ENCODE measurements around the gene OR6B2. TPM values are rescaled to one million over a fixed set of nuclear protein-coding genes. Genes with fewer than 3 reads are reported as not detected.

Gene OR6B2
- total RNA-seq, 1 donor from 2014 or later = not detected

DNA sequence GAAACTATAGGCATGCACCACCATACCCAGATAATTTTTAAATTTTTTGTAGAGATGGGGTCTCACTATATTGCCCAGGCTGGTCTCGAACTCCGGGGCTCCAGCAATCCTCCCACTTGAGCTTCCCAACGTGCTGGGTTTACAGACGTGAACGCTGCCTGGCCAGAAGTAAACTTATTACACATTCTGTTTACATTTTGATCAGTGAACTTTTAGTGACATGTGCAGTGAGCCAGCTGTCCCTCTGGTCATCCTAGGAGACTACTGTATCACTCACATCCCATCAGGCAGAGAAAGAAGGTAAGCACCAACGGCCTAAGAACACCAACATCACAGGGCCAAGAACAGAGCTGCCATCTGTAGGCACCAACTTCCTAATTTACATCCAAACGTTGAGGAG, 27.2 kb downstream of the OR6B2 start:
- Histone ChIP-seq H3K9me3 (no peaks in the 10 kb centered on the region), H3K27me3 (ENCODE audit: low read depth) (no peaks in the 10 kb centered on the region), H3K36me3 (peaks cover 100% of the 10 kb centered on the region), H3K4me1 (no peaks in the 10 kb centered on the region), H3K4me3 (no peak overlapping the region), H3K27ac (no peak overlapping the region)
- intact Hi-C loops (cut with DNase I) = no loop called here
- ATAC-seq (no peak), DNase-seq (no peak)
- TF ChIP-seq, protein P1, sequence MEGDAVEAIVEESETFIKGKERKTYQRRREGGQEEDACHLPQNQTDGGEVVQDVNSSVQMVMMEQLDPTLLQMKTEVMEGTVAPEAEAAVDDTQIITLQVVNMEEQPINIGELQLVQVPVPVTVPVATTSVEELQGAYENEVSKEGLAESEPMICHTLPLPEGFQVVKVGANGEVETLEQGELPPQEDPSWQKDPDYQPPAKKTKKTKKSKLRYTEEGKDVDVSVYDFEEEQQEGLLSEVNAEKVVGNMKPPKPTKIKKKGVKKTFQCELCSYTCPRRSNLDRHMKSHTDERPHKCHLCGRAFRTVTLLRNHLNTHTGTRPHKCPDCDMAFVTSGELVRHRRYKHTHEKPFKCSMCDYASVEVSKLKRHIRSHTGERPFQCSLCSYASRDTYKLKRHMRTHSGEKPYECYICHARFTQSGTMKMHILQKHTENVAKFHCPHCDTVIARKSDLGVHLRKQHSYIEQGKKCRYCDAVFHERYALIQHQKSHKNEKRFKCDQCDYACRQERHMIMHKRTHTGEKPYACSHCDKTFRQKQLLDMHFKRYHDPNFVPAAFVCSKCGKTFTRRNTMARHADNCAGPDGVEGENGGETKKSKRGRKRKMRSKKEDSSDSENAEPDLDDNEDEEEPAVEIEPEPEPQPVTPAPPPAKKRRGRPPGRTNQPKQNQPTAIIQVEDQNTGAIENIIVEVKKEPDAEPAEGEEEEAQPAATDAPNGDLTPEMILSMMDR (IDR thresholded peaks at IDR 0.05) = no peak

- intact Hi-C loops (cut with DNase I) = no loop called here
- ATAC-seq (no peak), DNase-seq (no peak)
- H3K27me3 ChIP-seq (ENCODE audit: low read depth) = no peaks in the 10 kb centered on the region
- no peak overlapping the region for H3K4me3 ChIP-seq
- peaks cover 95% of the 10 kb centered on the region for H3K36me3 ChIP-seq
- no peaks in the 10 kb centered on the region for H3K4me1 ChIP-seq
- H3K9me3 ChIP-seq = no peaks in the 10 kb centered on the region
- no peak overlapping the region for H3K27ac ChIP-seq
- TF ChIP-seq, protein P1 (IDR thresholded peaks at IDR 0.05) = no peak
Observed at GRCh38 chr2:240000671-240001070, 29.6 kb downstream of the OR6B2 start.

DNA sequence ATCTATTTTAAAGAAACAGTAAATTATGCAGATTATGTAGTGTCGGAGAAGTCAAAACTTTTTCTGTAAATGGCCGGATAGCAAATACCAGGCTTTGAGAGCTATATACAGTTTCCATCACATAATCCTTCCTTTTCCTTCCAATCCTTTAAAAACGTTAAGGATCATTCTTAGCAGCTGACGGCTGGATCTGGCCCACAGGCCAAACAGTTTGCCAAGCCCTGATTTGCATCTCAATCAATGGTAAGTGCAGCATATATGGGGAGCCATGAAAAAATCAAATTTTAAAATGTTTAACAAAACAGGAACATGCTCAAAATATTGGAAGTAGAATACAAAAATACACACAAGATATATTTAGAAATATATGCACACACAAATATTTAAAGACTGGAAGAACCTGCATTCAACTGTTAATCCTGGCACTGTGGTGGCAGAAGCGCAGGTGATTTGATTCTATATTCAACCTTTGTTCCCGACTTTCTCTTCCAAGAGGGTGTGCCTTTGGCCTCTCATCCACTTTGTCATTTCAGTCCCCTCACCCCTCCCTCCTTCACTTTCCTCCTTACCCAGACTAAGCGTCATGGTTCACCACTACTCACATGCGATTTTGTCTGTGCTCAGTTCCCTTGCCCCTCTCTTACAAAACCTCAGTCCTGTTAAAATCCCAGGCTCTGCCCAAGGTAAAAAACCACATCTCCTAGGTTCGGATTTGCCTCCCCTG, 32.4 kb downstream of the OR6B2 start:
- ATAC-seq = no peak
- H3K27me3 ChIP-seq (ENCODE audit: low read depth) = no peaks in the 10 kb centered on the region
- no peak overlapping the region for H3K27ac ChIP-seq
- intact Hi-C loops (cut with DNase I) = no loop called here
- no peaks in the 10 kb centered on the region for H3K4me1 ChIP-seq
- no peak overlapping the region for H3K4me3 ChIP-seq
- no peak for DNase-seq
- TF ChIP-seq, protein P1 (IDR thresholded peaks at IDR 0.05) = no peak
- H3K36me3 ChIP-seq = peaks cover 72% of the 10 kb centered on the region
- no peaks in the 10 kb centered on the region for H3K9me3 ChIP-seq

- Histone ChIP-seq H3K4me3 (no peak overlapping the region), H3K4me1 (no peaks in the 10 kb centered on the region), H3K36me3 (peaks cover 50% of the 10 kb centered on the region), H3K27me3 (ENCODE audit: low read depth) (no peaks in the 10 kb centered on the region), H3K27ac (no peak overlapping the region), H3K9me3 (no peaks in the 10 kb centered on the region)
- DNase-seq = no peak
- intact Hi-C loops (cut with DNase I) = no loop called here
- TF ChIP-seq, protein P1 (IDR thresholded peaks at IDR 0.05) = no peak
- ATAC-seq = no peak
Observed at GRCh38 chr2:239994086-239994485, 36.1 kb downstream of the OR6B2 start.

DNA sequence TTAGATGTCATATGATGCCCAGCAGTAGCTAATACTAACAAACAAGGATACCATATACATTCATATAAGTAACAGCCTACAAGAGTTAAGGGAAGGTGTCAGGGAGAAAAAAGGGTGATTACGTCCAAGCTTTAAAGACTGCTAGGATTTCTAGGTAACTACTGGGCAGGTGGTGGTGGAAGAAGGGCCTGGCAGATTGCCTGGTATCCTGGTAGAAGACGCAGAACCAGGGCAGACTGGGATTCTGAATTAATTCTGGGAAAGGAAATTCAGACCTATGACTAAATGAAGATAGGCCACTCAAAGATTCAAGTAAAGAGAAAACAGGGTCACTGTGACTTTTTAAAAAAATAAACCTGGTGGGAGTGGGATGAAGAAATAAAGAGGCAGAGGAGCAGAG, 36.9 kb downstream of the OR6B2 start:
- H3K36me3 ChIP-seq = peaks cover 48% of the 10 kb centered on the region
- intact Hi-C loops (cut with DNase I) = no loop called here
- H3K4me3 ChIP-seq = no peak overlapping the region
- H3K9me3 ChIP-seq = no peaks in the 10 kb centered on the region
- TF ChIP-seq, protein P1 (IDR thresholded peaks at IDR 0.05) = no peak
- no peak for ATAC-seq
- H3K27me3 ChIP-seq (ENCODE audit: low read depth) = no peaks in the 10 kb centered on the region
- no peak overlapping the region for H3K27ac ChIP-seq
- DNase-seq = no peak
- H3K4me1 ChIP-seq = no peaks in the 10 kb centered on the region
